A549 (cell line): ENCODE measurements around the gene TTC13. TPM values are rescaled to one million over a fixed set of nuclear protein-coding genes. Genes with fewer than 3 reads are reported as not detected.

Experiments used
- ATAC-seq, 2 experiments: fragments of 200-7000 bp in 1 of 2; fragments of >200 bp in 1 of 2; cut with Nextera tagmentation in 1 of 2; cut with Tn5 transposase in 1 of 2; 3 replicates each; pipeline versions ENCODE4 v1.8.0 to v1.9.1; 2018 to 2020; ENCODE audit warnings: mild to moderate bottlenecking in 1 of 2, moderate library complexity in 1 of 2
- CTCF ChIA-PET: fragments of 300-600 bp; sonication (Branson Sonifier 250); formaldehyde crosslinking; extraction: SDS; loops from one replicate; lab custom pipeline; 2021; ENCODE audit warnings: antibody characterized with exemption, inconsistent platforms; lab: Yijun Ruan, JAX
- POLR2A ChIA-PET: fragments of 350-600 bp; formaldehyde crosslinking; extraction: SDS; loops from one replicate; lab custom pipeline; 2021; ENCODE audit warnings: antibody characterized with exemption, inconsistent platforms; lab: Yijun Ruan, JAX
- DNase-seq, 2 experiments: peaks; one replicate each; pipeline versions ENCODE4 v3.0.0 to v3.0.0-alpha.2; 2011 to 2016; ENCODE audit warnings: low read depth in 1 of 2, low spot score in 1 of 2
- FAIRE-seq: peaks from 2 replicates; lab custom pipeline; 2011; peaks lifted over from hg19 to GRCh38; lab: Jason Lieb, UNC
- H3K27ac ChIP-seq, 2 experiments: fragments of >200 bp; sonication (Bioruptor Twin); formaldehyde crosslinking; 3 replicates each; pipeline ENCODE4 v1.5.1; 2016 to 2017
- H3K4me1 ChIP-seq: fragments of >200 bp; sonication (Bioruptor Twin); formaldehyde crosslinking; 3 replicates; pipeline ENCODE4 v1.6.1; 2016
- H3K4me2 ChIP-seq: fragments of >200 bp; sonication (Bioruptor Twin); formaldehyde crosslinking; 3 replicates; pipeline ENCODE4 v1.6.1; 2016
- H3K4me3 ChIP-seq: fragments of >200 bp; sonication (Bioruptor Twin); formaldehyde crosslinking; 3 replicates; pipeline ENCODE4 v1.5.1; 2016
- H3K9me3 ChIP-seq: fragments of >200 bp; sonication (Bioruptor Twin); formaldehyde crosslinking; 3 replicates; pipeline ENCODE4 v1.6.1; 2016
- BHLHE40 ChIP-seq: IDR thresholded peaks from 2 replicates; pipeline ENCODE4 v1.6.1; 2012; ENCODE audit warnings: low read depth, low read length, inconsistent platforms
- CBX2 ChIP-seq: fragments of 200-600 bp; sonication (generic); IDR thresholded peaks from 2 replicates; pipeline ENCODE4 v1.6.1; 2016; ENCODE audit warnings: low read depth, mild to moderate bottlenecking, borderline replicate concordance
- EHMT2 ChIP-seq: fragments of 200-600 bp; sonication (generic); IDR thresholded peaks from 2 replicates; pipeline ENCODE4 v1.6.1; 2016; ENCODE audit warnings: antibody characterized with exemption, low read depth, mild to moderate bottlenecking, moderate library complexity
- EP300 ChIP-seq, 2 experiments: fragments of >200 bp; sonication (Bioruptor Twin); formaldehyde crosslinking; IDR thresholded peaks; 2 replicates in 1 of 2; 3 replicates in 1 of 2; pipeline ENCODE4 v1.6.1; 2016 to 2017
- ESRRA ChIP-seq: fragments of 150-350 bp; IDR thresholded peaks from 2 replicates; pipeline ENCODE4 v1.6.1; 2014; ENCODE audit warnings: mild to moderate bottlenecking, low read length, borderline replicate concordance
- FOSB ChIP-seq: fragments of 250-450 bp; sonication (Bioruptor Pico); IDR thresholded peaks from 2 replicates; pipeline ENCODE4 v1.5.0; 2020; ENCODE audit warnings: mild to moderate bottlenecking, moderate library complexity
- HDAC2 ChIP-seq: fragments of 200-600 bp; sonication (generic); IDR thresholded peaks from 2 replicates; pipeline ENCODE4 v1.6.1; 2016
- HEYL ChIP-seq: fragments of 250-450 bp; sonication (Bioruptor Pico); IDR thresholded peaks from 2 replicates; pipeline ENCODE4 v1.8.0; 2021; ENCODE audit warnings: mild to moderate bottlenecking, moderate library complexity
- HOXB13 ChIP-seq: fragments of 250-450 bp; sonication (Bioruptor Pico); IDR thresholded peaks from 2 replicates; pipeline ENCODE4 v1.5.0; 2020; ENCODE audit warnings: low read depth, mild to moderate bottlenecking, moderate library complexity
- HOXB5 ChIP-seq: fragments of 250-450 bp; sonication (Bioruptor Pico); IDR thresholded peaks from 2 replicates; pipeline ENCODE4 v1.5.0; 2020; ENCODE audit warnings: mild to moderate bottlenecking, moderate library complexity
- NFE2L2 ChIP-seq: fragments of 150-350 bp; conservative IDR thresholded peaks from 2 replicates; pipeline ENCODE4 v1.6.1; 2014; ENCODE audit warnings: low read length
- PHF8 ChIP-seq: fragments of 200-600 bp; sonication (generic); IDR thresholded peaks from 2 replicates; pipeline ENCODE4 v1.6.1; 2016; ENCODE audit warnings: low read depth, mild to moderate bottlenecking, antibody characterized with exemption, moderate library complexity, borderline replicate concordance
- POLR2AphosphoS2 ChIP-seq: conservative IDR thresholded peaks from 2 replicates; pipeline ENCODE4 v1.6.1; 2012; ENCODE audit warnings: low read length, improper control_type of control experiment, inconsistent platforms
- RAD21 ChIP-seq, 2 experiments: fragments of >200 bp in 1 of 2; sonication (Bioruptor Twin) in 1 of 2; formaldehyde crosslinking in 1 of 2; IDR thresholded peaks in 1 of 2; conservative IDR thresholded peaks in 1 of 2; 2 replicates in 1 of 2; 3 replicates in 1 of 2; pipeline ENCODE4 v1.6.1; 2012 to 2018; ENCODE audit warnings: inconsistent platforms in 1 of 2
- RNF2 ChIP-seq: fragments of 200-600 bp; sonication (generic); IDR thresholded peaks from 2 replicates; pipeline ENCODE4 v1.6.1; 2016; ENCODE audit warnings: low read depth, mild to moderate bottlenecking, antibody characterized with exemption, moderate library complexity, borderline replicate concordance
- SREBF2 ChIP-seq: fragments of 450-650 bp; IDR thresholded peaks from 2 replicates; pipeline ENCODE4 v1.6.1; 2014; ENCODE audit warnings: mild to moderate bottlenecking, moderate library complexity
- ZC3H11A ChIP-seq: fragments of 450-650 bp; IDR thresholded peaks from 2 replicates; pipeline ENCODE4 v1.6.1; 2014; ENCODE audit warnings: antibody characterized with exemption, mild to moderate bottlenecking
- WGBS: methylation state at CpG from one replicate; pipeline ENCODE4 v1.1.6; 2017; ENCODE audit errors: missing lambda C conversion rate; 5-methylcytosine and 5-hydroxymethylcytosine counted together
- polyA plus RNA-seq, 4 experiments: library from polyadenylated mRNA; depleted of rRNA in 3 of 4; stranded (reverse); fragments of >200 nt; fragmentation: RNase III in 1 of 4; extraction: RNeasy Plus Mini Kit Qiagen cat#74134 plus additional on column Dnase treatment in 1 of 4; gene quantifications; 2 replicates in 3 of 4; 3 replicates in 1 of 4; pipeline ENCODE4 v1.2.3, GENCODE V29; 2011 to 2017
- TF ChIP-seq, protein P1 (sequence below): IDR thresholded peaks from 2 replicates; pipeline ENCODE4 v1.6.1; 2012
- TF ChIP-seq, protein P2 (sequence below): fragments of 250-450 bp; sonication (Bioruptor Pico); IDR thresholded peaks from 2 replicates; pipeline ENCODE4 v1.5.0; 2020; ENCODE audit warnings: low read depth, mild to moderate bottlenecking, moderate library complexity
- TF ChIP-seq, protein P3 (sequence below): IDR thresholded peaks from 2 replicates; pipeline ENCODE4 v1.6.1; 2012; ENCODE audit warnings: low read depth, borderline replicate concordance

TTC13 gene
- polyA plus RNA-seq, 2 of the 4 experiments (the other 2 are of a cell fraction) = 12.5 to 22.7 TPM

DNA sequence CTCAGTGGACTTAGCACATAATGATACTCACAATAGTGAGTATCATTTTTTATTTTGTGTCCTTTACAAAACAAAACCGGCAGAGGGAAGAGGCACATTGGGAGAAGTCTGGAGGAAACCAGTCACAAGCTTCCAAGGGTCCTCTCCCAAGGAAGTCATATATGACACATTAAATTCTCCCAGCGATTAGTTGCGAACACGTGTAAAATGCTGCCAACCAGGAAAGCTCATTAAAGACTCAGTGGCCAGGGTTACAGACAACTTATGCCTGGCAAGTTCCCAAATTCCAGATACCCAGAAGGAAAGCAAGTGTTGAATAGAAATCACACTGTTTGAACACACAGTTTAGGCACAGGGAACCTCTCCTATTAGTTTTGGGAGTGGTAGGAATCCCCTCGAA is 52.5 kb downstream of the TTC13 start:
- ATAC-seq (no peak), FAIRE-seq (no peak), DNase-seq (no peak)
- no peak for TF ChIP-seq EP300 (IDR thresholded peaks at IDR 0.05)
- TF ChIP-seq RAD21 (conservative IDR thresholded peaks at IDR 0.05 in 1 of 2, IDR thresholded peaks at IDR 0.05 in 1 of 2) = no peak
- no peak for TF ChIP-seq ESRRA
- TF ChIP-seq CBX2 = no peak
- TF ChIP-seq ZC3H11A = no peak
- TF ChIP-seq, protein P1, sequence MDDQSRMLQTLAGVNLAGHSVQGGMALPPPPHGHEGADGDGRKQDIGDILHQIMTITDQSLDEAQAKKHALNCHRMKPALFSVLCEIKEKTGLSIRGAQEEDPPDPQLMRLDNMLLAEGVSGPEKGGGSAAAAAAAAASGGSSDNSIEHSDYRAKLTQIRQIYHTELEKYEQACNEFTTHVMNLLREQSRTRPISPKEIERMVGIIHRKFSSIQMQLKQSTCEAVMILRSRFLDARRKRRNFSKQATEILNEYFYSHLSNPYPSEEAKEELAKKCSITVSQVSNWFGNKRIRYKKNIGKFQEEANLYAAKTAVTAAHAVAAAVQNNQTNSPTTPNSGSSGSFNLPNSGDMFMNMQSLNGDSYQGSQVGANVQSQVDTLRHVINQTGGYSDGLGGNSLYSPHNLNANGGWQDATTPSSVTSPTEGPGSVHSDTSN = no peak
- Histone ChIP-seq H3K4me1 (no peaks in the 10 kb centered on the region), H3K4me2 (no peak overlapping the region), H3K9me3 (no peaks in the 10 kb centered on the region), H3K27ac (no peak overlapping the region), H3K4me3 (no peak overlapping the region)
- CTCF ChIA-PET = interaction anchor here (0.5 to 0.9 kb wide), 2 partner anchors 18 to 142 kb away, joined by 3 read pairs; no protein-coding TSS in a partner anchor
- POLR2A ChIA-PET = no interaction called here
- 70% methylated on average over 5 of the region's 5 CpGs for WGBS

DNA sequence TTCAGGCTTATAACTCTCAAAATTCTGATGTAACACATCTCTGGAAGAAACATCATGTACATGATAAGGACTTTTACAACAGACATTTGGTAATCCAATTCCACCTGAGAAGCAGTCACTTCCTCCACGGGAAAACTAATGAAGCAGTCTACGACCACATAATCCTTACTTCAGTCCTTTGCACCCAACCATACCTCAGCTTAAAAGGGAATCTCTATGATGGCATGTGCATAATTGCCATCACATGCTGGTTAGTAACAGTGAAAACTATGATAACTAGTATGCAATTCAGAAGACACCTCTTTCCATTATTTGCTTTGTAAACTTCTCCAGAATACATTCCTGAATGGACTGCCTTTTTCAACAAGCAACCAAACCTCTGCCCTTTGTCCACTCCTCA is 53.1 kb downstream of the TTC13 start:
- TF ChIP-seq HDAC2 = no peak
- no peak for TF ChIP-seq ESRRA
- TF ChIP-seq, protein P2, sequence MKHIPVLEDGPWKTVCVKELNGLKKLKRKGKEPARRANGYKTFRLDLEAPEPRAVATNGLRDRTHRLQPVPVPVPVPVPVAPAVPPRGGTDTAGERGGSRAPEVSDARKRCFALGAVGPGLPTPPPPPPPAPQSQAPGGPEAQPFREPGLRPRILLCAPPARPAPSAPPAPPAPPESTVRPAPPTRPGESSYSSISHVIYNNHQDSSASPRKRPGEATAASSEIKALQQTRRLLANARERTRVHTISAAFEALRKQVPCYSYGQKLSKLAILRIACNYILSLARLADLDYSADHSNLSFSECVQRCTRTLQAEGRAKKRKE = no peak
- no peak for TF ChIP-seq HOXB13 (CRISPR knock-in tag)
- TF ChIP-seq EP300 (IDR thresholded peaks at IDR 0.05) = no peak
- TF ChIP-seq ZC3H11A = no peak
- no peak for TF ChIP-seq PHF8
- TF ChIP-seq EHMT2 = no peak
- TF ChIP-seq FOSB (CRISPR knock-in tag) = no peak
- TF ChIP-seq HOXB5 (CRISPR knock-in tag) = no peak
- TF ChIP-seq, protein P3, sequence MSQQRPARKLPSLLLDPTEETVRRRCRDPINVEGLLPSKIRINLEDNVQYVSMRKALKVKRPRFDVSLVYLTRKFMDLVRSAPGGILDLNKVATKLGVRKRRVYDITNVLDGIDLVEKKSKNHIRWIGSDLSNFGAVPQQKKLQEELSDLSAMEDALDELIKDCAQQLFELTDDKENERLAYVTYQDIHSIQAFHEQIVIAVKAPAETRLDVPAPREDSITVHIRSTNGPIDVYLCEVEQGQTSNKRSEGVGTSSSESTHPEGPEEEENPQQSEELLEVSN = no peak
- no peak for TF ChIP-seq SREBF2
- no peak for TF ChIP-seq POLR2AphosphoS2
- no peak for TF ChIP-seq HEYL (CRISPR knock-in tag)
- TF ChIP-seq RNF2 = no peak
- H3K4me2 ChIP-seq = no peak overlapping the region
- 81% methylated on average over 2 of the region's 2 CpGs for WGBS
- DNase-seq (no peak), FAIRE-seq (no peak), ATAC-seq (no peak)
- no peak overlapping the region for H3K4me3 ChIP-seq
- H3K27ac ChIP-seq = no peak overlapping the region
- CTCF ChIA-PET = interaction anchor here (0.5 to 1.3 kb wide), 2 partner anchors 9 to 143 kb away, joined by 3 read pairs; no protein-coding TSS in a partner anchor
- POLR2A ChIA-PET = no interaction called here
- no peaks in the 10 kb centered on the region for H3K9me3 ChIP-seq
- H3K4me1 ChIP-seq = no peaks in the 10 kb centered on the region

DNA sequence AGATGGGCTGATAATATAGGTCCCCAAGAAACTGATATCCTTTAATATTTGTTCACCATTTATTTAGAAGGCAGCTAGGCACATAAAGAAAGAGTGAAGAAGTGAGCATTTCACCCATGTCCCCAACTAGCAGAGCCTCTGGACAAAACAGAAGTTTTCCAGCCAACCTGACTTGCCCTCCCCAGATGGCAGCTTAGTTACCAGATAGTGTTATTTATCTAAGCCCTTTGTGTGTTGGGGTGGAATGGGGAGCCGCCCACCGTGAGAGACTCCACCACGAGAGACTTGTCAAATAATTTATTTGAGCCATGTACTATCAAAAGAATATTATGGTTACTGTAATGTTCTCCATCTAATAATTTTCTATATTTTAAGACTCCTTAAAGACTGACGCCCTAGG is 55.5 kb downstream of the TTC13 start:
- ATAC-seq (no peak), DNase-seq (no peak), FAIRE-seq (no peak)
- ChIA-PET CTCF (interaction anchor here (0.7 to 1.7 kb wide), 4 partner anchors 14 to 287 kb away, joined by 3 to 4 read pairs (median 3); no protein-coding TSS in a partner anchor), POLR2A (no interaction called here)
- H3K4me2 ChIP-seq = no peak overlapping the region
- H3K9me3 ChIP-seq = no peaks in the 10 kb centered on the region
- no peak overlapping the region for H3K4me3 ChIP-seq
- WGBS = 95% methylated on average over 4 of the region's 4 CpGs
- no peak for TF ChIP-seq NFE2L2
- no peak for TF ChIP-seq FOSB (CRISPR knock-in tag)
- no peak for TF ChIP-seq BHLHE40
- H3K4me1 ChIP-seq = no peaks in the 10 kb centered on the region
- no peak overlapping the region for H3K27ac ChIP-seq
